Fibroblast of skin of abdomen (primary cell): ENCODE measurements around the gene XXYLT1. TPM values are rescaled to one million over a fixed set of nuclear protein-coding genes. Genes with fewer than 3 reads are reported as not detected.
"Not testable (repeated sequence)": the region's sequence is repeated elsewhere in the genome, so short reads cannot be mapped to it uniquely, and the experiment has no call there.

Source experiments
- DNase-seq: peaks from one replicate; pipeline ENCODE4 v3.0.0-alpha.2; 2013
- polyA plus RNA-seq, 2 experiments: library from polyadenylated mRNA; unstranded; fragments of 120-200 nt; gene quantifications; one replicate each; pipeline ENCODE4 v1.2.1, GENCODE V29; 2013; ENCODE audit not compliant: insufficient read length in 2 of 2

XXYLT1 gene, protein sequence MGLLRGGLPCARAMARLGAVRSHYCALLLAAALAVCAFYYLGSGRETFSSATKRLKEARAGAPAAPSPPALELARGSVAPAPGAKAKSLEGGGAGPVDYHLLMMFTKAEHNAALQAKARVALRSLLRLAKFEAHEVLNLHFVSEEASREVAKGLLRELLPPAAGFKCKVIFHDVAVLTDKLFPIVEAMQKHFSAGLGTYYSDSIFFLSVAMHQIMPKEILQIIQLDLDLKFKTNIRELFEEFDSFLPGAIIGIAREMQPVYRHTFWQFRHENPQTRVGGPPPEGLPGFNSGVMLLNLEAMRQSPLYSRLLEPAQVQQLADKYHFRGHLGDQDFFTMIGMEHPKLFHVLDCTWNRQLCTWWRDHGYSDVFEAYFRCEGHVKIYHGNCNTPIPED
- polyA plus RNA-seq (2013, experiment 1 of 2; ENCODE audit: insufficient read length): 28.7 TPM
- polyA plus RNA-seq (2013, experiment 2 of 2; ENCODE audit: insufficient read length): 27.2 TPM

DNA sequence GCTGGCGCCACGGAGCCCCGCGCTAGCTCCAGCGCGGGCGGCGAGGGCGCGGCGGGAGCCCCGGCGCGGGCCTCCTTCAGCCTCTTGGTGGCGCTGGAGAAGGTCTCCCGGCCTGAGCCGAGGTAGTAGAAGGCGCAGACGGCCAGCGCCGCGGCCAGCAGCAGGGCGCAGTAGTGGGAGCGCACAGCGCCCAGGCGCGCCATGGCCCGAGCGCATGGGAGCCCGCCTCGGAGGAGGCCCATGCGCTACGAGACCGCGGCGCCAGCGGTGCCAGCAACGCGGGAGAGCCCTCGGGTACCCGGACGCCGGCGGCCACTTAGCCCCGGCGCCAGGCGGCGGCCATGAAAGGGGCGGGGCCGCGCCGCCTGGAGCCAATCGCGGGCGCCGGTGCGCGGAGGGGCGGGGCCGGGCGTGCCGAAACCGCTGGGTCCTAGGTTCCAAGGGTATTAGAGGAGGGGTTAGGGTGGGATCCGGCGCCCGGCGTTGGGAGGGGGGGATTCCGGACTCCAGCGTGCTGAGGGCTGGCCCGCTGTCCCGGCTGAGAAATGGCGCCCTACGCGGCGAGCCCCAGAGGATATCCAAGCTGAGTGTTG lies at the start of gene XXYLT1:
XXYLT1 (minus strand) TSS at position 343 of the 593 bp plus-strand sequence; CDS start at position 242, 101 bp downstream.
- peak; percentile 90 for DNase-seq

DNA sequence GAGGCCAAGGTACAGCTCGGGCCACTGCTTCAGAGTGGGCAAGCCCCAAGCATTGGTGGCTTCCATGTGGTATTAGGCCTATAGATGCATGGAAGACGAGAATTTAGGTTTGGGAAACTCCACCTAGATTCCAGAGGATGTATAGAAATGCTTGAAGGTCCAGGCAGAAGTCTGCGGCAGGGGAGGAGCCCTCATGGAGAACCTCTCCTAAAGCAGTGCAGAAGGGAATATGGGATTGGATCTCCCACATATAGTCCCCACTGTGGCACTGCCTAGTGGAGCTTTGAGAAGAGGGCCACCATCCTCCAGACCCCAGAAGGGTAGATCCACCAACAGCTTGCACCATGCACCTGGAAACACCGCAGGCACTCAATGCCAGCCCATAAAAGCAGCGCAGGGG lies 48.1 kb upstream of the XXYLT1 start:
- no peak for DNase-seq

DNA sequence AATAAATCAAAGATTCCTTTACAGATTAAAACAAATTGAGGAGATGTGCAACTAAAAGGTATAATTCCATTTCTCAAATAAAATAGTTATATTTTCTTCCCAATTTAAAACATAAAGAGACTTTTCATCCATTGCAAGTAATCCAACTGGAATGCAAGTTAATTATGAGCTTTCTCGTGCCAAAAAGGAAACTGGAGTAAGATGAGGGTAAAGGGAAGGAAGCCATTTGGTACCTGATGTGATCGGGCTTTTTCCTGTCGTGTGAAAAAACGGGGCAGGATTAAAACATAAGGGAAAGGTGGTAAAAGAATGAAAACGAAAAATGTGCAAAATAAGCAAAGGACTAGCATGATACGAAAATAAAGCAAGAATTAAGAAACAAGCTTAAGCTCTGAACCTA lies 41.8 kb upstream of the XXYLT1 start:
- DNase-seq: no peak

DNA sequence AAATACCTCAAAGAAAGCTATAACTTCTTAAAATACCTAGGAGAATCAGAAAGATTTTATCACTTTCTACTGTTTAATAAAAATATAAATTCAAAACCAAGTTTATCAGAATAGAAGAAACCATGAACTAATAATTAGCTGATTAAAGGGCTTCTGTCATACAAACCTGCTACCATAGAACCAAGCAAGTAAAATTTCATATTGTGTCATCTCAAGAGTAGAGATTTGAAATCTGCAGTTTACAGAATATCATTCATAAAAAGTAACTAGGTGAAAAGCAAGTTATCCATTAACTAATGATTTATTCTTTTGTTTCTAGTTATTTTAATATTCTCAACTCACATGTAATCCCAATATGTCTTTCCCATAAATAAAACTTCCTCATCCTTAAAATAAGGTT lies 36.8 kb upstream of the XXYLT1 start:
- no peak for DNase-seq

DNA sequence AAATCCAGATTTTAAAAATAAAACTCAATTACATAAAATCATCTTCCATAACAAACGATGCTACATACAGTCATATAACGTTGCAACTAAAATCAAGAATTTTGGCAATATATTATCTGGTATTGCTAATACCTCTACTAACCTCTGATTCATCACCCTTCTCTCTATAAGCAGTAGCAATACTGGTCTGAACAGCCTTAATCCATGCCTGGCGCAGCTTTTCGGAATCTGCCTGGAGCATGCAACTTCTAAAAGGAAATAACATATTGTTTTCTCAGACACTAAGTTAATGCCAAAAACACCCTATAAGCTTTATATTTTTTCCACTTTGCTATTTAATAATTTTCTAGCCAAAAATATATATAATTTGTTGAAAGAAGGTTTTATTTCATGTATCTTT lies 35.4 kb upstream of the XXYLT1 start:
- DNase-seq: no peak

DNA sequence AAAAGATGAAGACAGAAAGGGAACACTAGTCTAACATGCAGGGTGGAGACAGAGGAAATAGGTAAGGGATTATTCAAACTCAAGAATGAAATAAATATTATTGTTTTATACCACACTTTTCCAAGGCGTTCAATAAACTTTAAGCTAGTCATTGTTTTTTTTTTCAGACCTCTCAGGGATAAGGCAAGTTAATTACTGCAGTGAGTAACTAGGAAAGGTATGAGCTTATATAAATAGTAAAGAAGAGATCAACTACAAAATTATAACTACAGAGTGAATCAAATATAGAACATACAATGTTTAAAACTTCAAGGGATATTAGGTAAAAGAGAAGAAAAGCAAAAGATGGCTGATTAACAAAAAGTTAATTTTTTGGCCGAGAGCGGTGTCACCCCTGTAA lies 31.5 kb upstream of the XXYLT1 start:
- DNase-seq: no peak

DNA sequence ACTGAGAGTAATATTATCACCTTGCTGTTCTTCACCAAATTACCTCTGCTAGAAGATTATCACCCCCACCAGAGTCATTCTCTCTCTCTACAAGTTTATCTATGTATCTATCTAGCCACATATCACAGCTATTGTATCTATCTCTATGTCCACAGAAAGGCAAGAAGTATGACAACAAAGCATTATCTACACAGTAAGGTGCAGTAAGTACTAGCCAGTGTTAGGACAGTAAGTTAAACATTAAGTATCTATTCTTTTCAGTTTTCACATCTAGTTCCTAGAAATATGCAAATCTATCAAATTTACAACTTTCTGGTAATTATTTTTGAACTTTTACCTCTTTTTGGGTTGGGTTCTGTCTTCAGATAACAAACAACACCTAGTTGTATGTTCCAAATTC lies 26.5 kb upstream of the XXYLT1 start:
- DNase-seq: no peak

DNA sequence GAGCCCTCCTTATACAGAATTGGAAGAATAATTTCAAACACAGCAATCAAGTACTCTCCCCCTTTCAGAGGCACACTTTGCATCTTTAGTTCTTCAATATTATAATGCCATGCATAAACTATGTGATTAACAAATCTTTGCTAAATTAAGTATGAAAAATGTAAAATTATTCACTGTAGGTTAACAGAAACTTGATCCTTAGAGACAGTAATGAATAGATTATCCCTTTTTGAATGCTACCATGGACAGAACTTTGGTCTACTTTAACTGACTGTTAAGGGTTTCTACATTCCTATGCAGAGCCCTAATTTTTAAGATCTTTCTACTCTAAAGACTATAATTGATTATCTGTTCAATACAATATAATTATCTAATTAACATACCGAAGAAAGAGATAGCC lies 25.7 kb upstream of the XXYLT1 start:
- DNase-seq: no peak

DNA sequence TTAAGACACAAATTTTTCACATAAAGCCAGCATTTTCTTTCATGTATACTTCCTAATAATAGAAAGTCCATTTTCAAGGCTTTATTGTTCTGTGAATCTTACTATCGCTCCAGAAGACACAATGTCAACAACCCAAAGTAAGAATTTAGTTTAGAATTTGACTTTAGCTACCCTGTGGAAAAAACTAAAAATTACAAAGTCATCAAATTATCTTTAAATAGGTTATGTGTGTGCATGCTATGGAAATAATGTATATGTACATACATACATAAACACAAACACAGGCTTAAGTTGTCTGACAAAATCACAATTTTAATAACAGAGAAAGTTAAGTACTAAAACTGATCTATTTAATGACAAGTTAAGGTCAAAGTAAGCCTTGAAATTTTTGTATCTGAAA lies 20.2 kb upstream of the XXYLT1 start:
- no peak for DNase-seq

DNA sequence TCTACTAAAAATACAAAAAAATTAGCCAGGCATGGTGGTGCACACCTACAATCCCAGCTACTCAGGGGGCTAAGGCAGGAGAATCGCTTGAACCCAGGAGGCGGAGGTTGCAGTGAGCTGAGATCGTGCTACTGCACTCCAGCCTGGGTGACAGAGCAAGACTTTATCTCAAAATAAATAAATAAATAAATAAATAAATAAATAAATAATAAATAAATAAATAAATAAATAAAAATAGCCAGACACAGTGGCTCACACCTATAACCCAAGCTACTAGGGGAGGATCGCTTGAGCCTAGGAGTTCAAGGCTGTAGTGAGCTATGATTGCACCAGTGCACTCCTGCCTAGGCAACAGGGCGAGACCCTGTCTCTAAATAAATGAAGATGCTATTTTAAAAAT lies 19.7 kb upstream of the XXYLT1 start:
- not testable (repeated sequence) for DNase-seq

DNA sequence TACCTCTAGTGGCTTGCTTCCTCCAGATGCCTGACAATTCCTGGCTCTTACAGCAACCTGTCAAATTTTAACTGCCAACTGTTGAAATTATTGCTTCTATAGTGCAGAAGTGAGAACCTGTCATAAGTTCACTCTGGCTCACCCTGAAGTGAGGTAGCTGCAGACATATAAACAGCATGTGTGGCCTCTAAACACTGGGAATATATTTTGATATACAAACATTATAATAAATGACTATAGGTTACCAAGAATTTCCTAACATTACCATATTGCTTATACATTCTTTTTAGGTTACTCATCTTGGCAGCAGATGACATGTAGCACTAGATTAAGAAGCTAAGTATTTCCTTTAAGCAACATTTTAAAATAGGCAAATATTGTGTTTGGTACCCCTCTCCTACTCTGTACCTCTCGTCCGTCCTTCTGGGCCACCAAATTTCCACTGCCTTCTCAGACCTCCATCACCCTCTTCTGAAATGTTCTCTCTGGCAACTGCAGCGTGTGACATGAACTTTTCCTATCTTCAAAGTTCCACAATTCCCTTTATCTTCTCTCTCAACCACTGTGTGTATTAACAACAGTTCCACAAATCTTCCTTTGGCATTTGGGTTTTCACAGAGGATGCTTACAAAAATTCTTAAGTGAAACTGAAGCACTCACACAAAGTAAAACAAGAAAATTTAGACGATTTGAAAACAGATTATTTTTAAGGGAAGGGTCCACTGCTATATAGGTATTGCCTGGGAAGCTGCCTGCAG lies 15.3 kb upstream of the XXYLT1 start:
- peak; percentile 79 for DNase-seq

DNA sequence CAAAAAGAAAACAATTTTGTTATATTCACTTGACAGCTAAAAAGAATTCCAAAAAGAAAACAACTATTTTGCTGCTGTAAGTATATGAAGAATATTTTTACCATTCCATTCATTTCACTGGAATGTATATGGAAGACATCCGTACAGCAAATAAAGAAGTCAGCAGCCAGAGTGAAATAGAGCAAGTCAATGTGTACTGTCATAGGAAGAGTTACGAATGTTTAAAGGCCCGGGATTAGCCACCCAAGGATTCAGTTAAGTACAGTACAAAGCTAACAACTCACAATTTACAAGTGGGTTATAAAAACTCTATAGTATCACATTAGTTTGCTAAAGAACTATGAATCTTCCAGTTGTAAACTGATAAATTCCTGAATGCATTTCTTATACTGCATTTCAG lies 14.4 kb upstream of the XXYLT1 start:
- DNase-seq: peak; percentile 4

DNA sequence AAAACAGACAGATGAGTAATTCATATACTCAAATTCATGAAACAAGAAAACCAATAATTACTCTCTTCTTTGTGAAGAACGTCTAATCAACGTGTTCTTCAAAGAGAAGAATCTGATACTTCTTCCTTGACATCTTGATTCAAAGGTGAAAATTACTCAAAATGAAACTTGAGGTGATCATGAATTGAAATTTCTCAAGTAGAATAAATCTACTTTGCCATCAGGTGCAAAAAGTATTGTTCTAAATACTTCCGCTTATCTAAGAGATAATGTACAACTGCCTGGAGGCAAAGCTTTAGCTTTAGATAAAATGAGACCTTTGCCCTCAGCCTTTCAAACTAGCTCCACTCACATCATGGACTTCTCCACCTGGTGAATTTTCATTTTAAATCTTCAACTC lies 13.9 kb upstream of the XXYLT1 start:
- no peak for DNase-seq

DNA sequence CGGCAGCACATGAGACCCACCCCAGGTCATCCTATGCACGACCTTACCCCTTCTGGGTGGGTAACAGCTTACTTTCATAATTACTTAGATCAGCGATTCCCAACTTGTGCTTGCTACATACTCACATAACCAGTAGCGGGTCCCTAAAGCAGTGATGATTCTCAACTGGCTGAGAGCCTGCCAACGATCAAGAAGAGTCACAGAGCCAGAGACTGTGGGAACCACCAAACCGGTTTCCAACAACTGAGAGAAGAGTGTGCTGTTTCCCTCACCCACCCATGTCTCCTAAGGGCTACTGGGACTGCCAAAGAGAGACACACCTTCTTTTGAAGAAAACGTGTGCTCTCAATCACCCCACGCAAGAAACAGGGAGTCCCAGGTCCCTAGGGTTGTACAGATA lies 12.0 kb upstream of the XXYLT1 start:
- no peak for DNase-seq

DNA sequence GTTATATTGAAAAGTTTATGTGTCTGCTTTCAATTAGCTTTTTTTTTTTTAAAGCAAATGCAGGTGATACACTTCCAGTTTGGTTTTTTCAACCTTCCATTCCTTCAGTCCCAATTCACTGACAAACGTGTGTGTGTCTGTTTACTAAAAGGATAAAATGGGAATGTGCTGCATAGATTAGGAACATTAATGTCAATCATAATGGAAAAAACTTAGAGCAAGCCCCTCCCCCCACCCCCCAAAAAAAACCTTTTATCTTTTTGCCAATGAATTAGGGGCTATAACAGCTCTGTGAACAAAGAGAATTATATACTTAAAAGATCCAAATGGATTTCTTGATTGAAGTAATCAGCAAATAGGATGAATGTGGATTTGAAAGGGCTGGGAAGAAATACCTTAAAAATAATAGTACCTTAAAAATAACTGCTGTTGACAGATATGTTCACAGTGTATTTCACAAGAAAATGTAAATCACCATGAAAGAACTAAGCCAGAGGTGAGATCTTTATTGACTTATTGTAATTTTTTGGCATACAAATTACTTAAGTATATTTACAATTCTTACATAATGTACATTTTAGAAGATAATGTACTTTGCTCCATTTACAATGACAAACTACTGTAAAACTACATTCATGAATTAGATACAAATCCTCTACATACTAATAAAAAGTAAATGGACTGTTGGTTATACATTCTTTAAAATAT lies 3.5 kb upstream of the XXYLT1 start:
- DNase-seq: no peak

DNA sequence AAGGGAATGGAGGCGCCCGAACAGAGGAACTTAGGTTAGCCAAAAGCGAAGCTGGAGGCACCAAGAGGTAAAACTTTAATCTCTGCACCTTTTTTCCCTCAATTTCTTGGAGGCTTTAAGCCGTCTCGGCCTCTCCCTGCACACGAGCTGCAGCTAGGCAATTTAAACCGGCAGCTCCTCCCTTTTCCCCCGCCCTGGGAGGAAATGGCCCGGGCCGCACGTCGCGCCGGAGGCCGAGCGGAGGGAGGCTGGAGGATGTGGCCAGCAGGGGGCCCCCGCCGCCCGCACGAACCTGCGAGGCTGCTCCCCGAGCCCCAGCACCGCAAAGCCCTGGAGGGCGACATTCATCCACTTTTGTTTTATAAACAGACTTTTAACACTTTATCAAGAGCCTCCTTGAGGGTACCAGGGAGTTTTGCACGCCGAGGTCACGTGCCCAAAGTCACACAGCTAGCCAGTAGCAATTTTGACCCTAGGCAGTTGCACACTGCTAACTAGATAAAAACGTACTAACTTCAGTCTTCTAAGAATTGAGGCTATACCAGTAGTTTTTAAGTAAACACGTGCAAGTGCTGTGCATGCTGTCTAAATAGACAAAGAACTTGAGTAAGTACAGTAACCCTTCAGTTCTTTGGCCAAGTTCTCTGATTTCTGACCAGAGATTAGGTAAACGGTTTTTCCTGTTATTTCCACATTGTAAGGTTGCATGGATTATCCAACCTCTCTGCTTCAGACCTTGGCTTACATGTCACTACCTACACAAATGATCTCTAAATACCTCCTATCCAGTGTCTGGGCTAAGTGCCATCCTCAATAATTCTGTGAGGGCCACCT lies 668 bp upstream of the XXYLT1 start:
- DNase-seq: peak; percentile 85

DNA sequence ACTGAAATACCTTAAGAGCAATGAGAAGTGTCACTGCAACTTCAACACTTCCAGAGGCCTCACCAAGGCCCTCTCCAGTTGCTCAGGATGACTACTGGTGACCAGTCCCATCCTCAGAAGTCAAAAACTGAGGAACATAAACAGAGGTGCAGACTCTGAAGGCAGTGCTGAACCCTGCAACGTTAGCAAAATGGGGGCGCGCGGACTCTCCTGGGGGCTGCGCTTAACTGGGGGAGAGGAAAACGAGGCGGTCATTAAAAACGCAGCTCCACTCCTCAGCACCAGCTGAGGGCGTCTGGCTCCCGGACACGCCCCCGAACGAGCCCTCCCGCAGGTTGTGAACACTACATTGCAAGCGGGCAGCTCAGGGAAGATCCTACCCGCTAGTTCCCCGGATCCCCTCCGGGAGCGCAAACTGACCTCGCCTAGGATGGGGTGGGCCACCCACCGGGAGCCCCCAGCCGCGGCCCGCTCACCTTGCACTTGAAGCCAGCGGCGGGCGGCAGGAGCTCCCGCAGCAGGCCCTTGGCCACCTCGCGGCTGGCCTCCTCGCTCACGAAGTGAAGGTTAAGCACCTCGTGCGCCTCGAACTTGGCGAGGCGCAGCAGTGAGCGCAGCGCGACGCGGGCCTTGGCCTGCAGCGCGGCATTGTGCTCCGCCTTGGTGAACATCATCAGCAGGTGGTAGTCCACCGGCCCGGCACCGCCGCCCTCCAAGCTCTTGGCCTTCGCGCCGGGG lies 711 bp downstream of the XXYLT1 start:
- peak; percentile 41 for DNase-seq

DNA sequence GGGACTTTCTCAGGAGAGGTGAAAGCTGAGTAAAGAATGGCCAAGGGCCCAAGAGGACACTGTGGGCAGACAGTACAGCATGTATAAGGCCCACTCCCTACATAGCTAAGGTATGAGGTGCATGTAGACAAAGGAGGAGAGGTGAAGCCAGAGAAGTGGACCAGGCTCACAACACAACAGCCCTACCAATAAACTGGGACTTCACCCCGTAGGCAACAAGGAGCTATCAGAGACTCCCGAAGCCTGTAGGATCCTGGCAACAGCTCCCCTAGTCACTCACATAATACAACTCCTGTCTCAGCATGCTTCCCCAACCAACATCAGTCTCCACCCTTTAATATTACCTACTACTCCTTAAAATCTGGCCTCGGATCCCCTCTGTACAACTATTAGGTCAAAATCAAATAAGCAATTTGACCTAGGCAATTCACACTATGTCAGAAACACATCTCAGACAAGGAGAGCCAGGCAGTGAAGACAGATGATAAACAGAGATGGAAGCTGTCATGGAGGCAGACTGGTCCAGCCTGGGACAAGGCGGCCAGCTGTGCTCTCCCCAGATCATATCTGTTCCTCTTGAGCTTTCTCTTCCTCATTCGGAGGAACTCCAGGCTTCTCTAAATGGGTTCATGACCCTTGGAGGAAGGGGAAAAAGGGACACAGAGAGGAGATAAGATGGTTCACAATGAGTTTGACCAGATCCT lies 1.4 kb downstream of the XXYLT1 start:
- DNase-seq: no peak

DNA sequence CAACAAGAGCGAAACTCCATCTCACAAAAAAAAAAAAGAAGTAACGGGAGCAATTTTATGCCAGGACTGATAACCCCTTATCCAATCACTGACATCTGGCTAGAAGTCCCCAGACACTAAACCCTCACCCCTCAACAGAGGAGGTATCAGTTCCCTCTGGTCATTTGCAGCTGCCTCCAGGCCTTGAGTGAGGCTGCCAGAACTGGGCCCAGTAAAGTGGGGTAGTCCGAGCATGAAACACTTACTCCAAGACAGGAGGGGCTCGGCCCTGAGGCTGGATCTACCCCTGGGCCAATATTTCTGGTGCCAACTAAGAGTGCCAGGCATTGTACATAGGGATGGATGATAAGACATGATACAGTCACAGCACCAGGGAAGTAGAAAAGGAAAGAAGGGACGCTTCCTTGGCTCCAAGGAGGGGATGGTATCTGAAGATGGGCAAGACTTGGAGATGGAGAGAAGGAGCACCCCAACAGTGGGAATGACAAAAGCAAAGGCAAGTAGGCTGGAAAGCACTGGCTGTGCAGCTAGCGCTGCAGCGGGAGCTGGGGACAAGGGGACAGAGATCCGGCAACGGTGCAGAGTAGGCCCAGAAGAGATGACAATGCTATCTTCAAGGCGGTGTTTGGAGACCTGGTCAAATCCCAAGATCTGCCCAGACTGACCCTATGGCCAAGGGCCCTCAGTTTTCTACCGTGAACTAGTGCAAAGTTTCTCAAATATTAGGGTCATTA lies 2.2 kb downstream of the XXYLT1 start:
- no peak for DNase-seq

DNA sequence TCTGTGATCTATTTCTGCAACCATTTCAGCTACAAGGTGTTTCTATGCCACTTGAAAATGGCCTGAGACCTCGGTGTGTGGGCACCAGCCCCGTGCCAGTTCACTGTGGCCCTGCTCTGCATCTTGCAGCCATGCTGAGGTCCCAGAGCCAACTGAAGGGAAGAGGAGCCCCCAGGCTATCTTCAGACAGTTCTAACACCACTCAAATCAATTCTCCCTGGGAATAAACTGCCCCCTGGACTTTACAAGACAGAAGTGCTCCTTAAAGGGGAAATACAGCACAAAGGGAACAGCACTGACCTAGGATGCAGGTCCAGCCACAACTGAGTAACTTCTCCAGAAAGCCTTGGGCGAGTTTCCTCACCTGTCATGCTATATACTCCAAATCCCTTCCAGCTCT lies 3.9 kb downstream of the XXYLT1 start:
- DNase-seq: no peak
